K562 (cell line): ENCODE data around the gene TBX1. TPM values are rescaled to one million over a fixed set of nuclear protein-coding genes. Genes with fewer than 3 reads are reported as not detected.

Source experiments
- ATAC-seq: fragments of 200-7000 bp; cut with Tn5 transposase; 3 replicates; pipeline ENCODE4 v1.9.1; 2020; ENCODE audit warnings: moderate library complexity
- BruUV-seq: library from RNA; stranded (reverse); fragments of 400-500 nt; replicated peaks from 2 replicates; lab custom pipeline; 2021; lab: Mats Ljungman, UMichigan
- CTCF ChIA-PET: fragments of 300-600 bp; formaldehyde crosslinking; extraction: SDS; loops from one replicate; lab custom pipeline; 2021; ENCODE audit warnings: low intra/inter-chr PET ratio; lab: Yijun Ruan, JAX
- POLR2A ChIA-PET: fragments of 300-600, 350-650 bp; sonication (Branson Sonifier 250); formaldehyde crosslinking; extraction: SDS; loops from one replicate; lab custom pipeline; 2021; ENCODE audit warnings: antibody characterized with exemption, inconsistent platforms; lab: Yijun Ruan, JAX
- DNase-seq, 4 experiments: peaks; one replicate each; pipeline versions ENCODE4 v3.0.0 to v3.0.0-alpha.2; 2011 to 2018; ENCODE audit warnings: low spot score in 3 of 4, mixed read lengths in 3 of 4; ENCODE audit errors: extremely low read depth in 1 of 4
- FAIRE-seq: peaks from 2 replicates; lab custom pipeline; 2011; peaks lifted over from hg19 to GRCh38; lab: Jason Lieb, UNC
- H2AFZ ChIP-seq: 2 replicates; pipeline ENCODE4 v1.6.0; 2011; ENCODE audit warnings: low read depth, low read length, control low read depth, inconsistent platforms
- H3K27ac ChIP-seq: fragments of 200-600 bp; 3 replicates; pipeline ENCODE4 v1.8.0; 2011; ENCODE audit warnings: low read depth, mild to moderate bottlenecking, control low read depth, inconsistent platforms, low read length, moderate library complexity, mixed read lengths; ENCODE audit errors: extremely low read depth
- H3K27me3 ChIP-seq, 2 experiments: fragments of 300-600 bp in 1 of 2; 2 replicates in 1 of 2; 3 replicates in 1 of 2; pipeline versions ENCODE4 v1.6.0 to v1.8.0; 2011; ENCODE audit warnings: inconsistent platforms in 2 of 2, low read length in 2 of 2, mild to moderate bottlenecking in 1 of 2, mixed read lengths in 1 of 2, moderate library complexity in 1 of 2; ENCODE audit not compliant: control insufficient read depth in 2 of 2, insufficient read depth in 2 of 2
- H3K36me3 ChIP-seq: fragments of 300-600 bp; 3 replicates; pipeline ENCODE4 v1.8.0; 2011; ENCODE audit warnings: mild to moderate bottlenecking, low read length, inconsistent platforms; ENCODE audit not compliant: control insufficient read depth, insufficient read depth
- H3K4me1 ChIP-seq, 2 experiments: fragments of 200-600 bp in 1 of 2; replicated peaks in 1 of 2; 2 replicates in 1 of 2; 3 replicates in 1 of 2; pipeline versions ENCODE4 v1.5.1 to v1.8.0; 2011; ENCODE audit warnings: inconsistent platforms in 2 of 2, low read length in 2 of 2, mild to moderate bottlenecking in 1 of 2, mixed read lengths in 1 of 2, moderate library complexity in 1 of 2; ENCODE audit not compliant: control insufficient read depth in 2 of 2, insufficient read depth in 2 of 2
- H3K4me2 ChIP-seq: 2 replicates; pipeline ENCODE4 v1.6.1; 2011; ENCODE audit warnings: low read length, control low read depth, inconsistent platforms, mixed read lengths; ENCODE audit not compliant: insufficient read depth
- H3K4me3 ChIP-seq: fragments of 200-600 bp; sonication (generic), shearing (Covaris generic); 2 replicates; pipeline ENCODE4 v1.5.1; 2016; ENCODE audit warnings: control low read depth, inconsistent platforms
- H3K79me2 ChIP-seq: fragments of 200-600 bp; 3 replicates; pipeline ENCODE4 v1.8.0; 2011; ENCODE audit warnings: low read length, inconsistent platforms; ENCODE audit not compliant: control insufficient read depth, insufficient read depth
- H3K9ac ChIP-seq, 2 experiments: 2 replicates each; pipeline versions ENCODE4 v1.6.0 to v1.6.1; 2011; ENCODE audit warnings: low read depth in 2 of 2, low read length in 2 of 2, control low read depth in 1 of 2, inconsistent platforms in 1 of 2, mild to moderate bottlenecking in 1 of 2, mixed read lengths in 1 of 2; ENCODE audit not compliant: insufficient read depth in 1 of 2
- H3K9me1 ChIP-seq: one replicate; pipeline ENCODE4 v1.6.0; 2011; ENCODE audit warnings: inconsistent platforms, mild to moderate bottlenecking, low read length, moderate library complexity; ENCODE audit not compliant: control insufficient read depth, insufficient read depth
- H3K9me3 ChIP-seq: replicated peaks from 2 replicates; pipeline ENCODE4 v1.5.1; 2011; ENCODE audit warnings: low read depth, low read length, inconsistent platforms; ENCODE audit not compliant: control insufficient read depth, insufficient read depth
- H4K20me1 ChIP-seq: replicated peaks from 2 replicates; pipeline ENCODE4 v1.6.1; 2011; ENCODE audit warnings: low read length, inconsistent platforms, mixed read lengths; ENCODE audit not compliant: control insufficient read depth, insufficient read depth
- ATF2 ChIP-seq: sonication (generic); formaldehyde crosslinking; IDR thresholded peaks from 2 replicates; pipeline ENCODE4 v1.8.1; 2022; ENCODE audit warnings: missing genetic modification reagents
- ATF3 ChIP-seq, 2 experiments: fragments of 450-650 bp in 1 of 2; sonication (generic) in 1 of 2; formaldehyde crosslinking in 1 of 2; IDR thresholded peaks in 1 of 2; conservative IDR thresholded peaks in 1 of 2; 2 replicates each; pipeline versions ENCODE4 v1.6.1 to v1.8.1; 2016 to 2023; ENCODE audit warnings: mild to moderate bottlenecking in 2 of 2, moderate library complexity in 2 of 2, inconsistent platforms in 1 of 2, missing genetic modification reagents in 1 of 2
- CHD4 ChIP-seq: fragments of 200-600 bp; sonication (generic); IDR thresholded peaks from 3 replicates; pipeline ENCODE4 v1.6.1; 2012; ENCODE audit warnings: low read depth, mild to moderate bottlenecking, mixed read lengths, low read length, inconsistent platforms; ENCODE audit not compliant: insufficient read depth, insufficient replicate concordance, poor library complexity, severe bottlenecking
- DEAF1 ChIP-seq: fragments of 450-650 bp; formaldehyde crosslinking; IDR thresholded peaks from 2 replicates; pipeline ENCODE4 v1.4.0; 2020; ENCODE audit warnings: mild to moderate bottlenecking, moderate library complexity
- DLX4 ChIP-seq: fragments of 250-450 bp; sonication (Bioruptor Pico); IDR thresholded peaks from 2 replicates; pipeline ENCODE4 v1.6.1; 2021; ENCODE audit warnings: mild to moderate bottlenecking
- ETS2 ChIP-seq: IDR thresholded peaks from 2 replicates; pipeline ENCODE4 v1.6.1; 2016; ENCODE audit warnings: borderline replicate concordance, missing genetic modification characterization, mild to moderate bottlenecking, moderate library complexity, missing compliant biosample characterization; ENCODE audit not compliant: poor library complexity, severe bottlenecking
- HDAC6 ChIP-seq: IDR thresholded peaks from 2 replicates; pipeline ENCODE4 v1.6.1; 2012; ENCODE audit warnings: low read depth, mild to moderate bottlenecking, control low read depth, inconsistent platforms, low read length, moderate library complexity
- RFX5 ChIP-seq: IDR thresholded peaks from 2 replicates; pipeline ENCODE4 v1.6.1; 2011; ENCODE audit warnings: low read depth, mild to moderate bottlenecking, improper control_type of control experiment, low read length
- SMARCA5 ChIP-seq: fragments of 450-650 bp; IDR thresholded peaks from 2 replicates; pipeline ENCODE4 v1.6.1; 2016
- ZBTB2 ChIP-seq: fragments of 450-650 bp; IDR thresholded peaks from 2 replicates; pipeline ENCODE4 v1.6.1; 2016; ENCODE audit warnings: antibody characterized with exemption
- ZNF239 ChIP-seq: fragments of 250-450 bp; sonication (Bioruptor Pico); IDR thresholded peaks from 2 replicates; pipeline ENCODE4 v1.4.0; 2020; ENCODE audit warnings: mild to moderate bottlenecking
- ZNF589 ChIP-seq: fragments of 200-800 bp; sonication (Bioruptor generic); IDR thresholded peaks from 2 replicates; pipeline ENCODE4 v1.6.1; 2016; ENCODE audit warnings: low read depth, missing genetic modification characterization, missing compliant biosample characterization
- ZZZ3 ChIP-seq: fragments of 450-650 bp; IDR thresholded peaks from 2 replicates; pipeline ENCODE4 v1.6.1; 2016; ENCODE audit warnings: antibody characterized with exemption, mild to moderate bottlenecking, moderate library complexity
- WGBS: fragments of 100-300 bp; shearing (Covaris generic); methylation state at CpG from one replicate; pipeline ENCODE4 v1.1.6; 2016; ENCODE audit warnings: low coverage, mixed read lengths; ENCODE audit not compliant: insufficient coverage; ENCODE audit errors: missing lambda C conversion rate; 5-methylcytosine and 5-hydroxymethylcytosine counted together
- in situ Hi-C: fragments of 300-500 bp; cut with MboI; formaldehyde crosslinking; loops from 4 replicates; pipeline ENCODE4 v1.15.0; 2018; ENCODE audit warnings: inconsistent platforms, mixed read lengths
- intact Hi-C: fragments of 100-400 bp; cut with micrococcal nuclease; formaldehyde crosslinking; loops from 2 replicates; pipeline ENCODE4 v1.14.2; 2022
- polyA plus RNA-seq, 8 experiments: library from polyadenylated mRNA; depleted of rRNA in 4 of 8; stranded (reverse) in 5 of 8; unstranded in 3 of 8; fragments of >200 nt; fragmentation: Nextera tagmentation in 2 of 8; fragmentation: Illumina TruSeq in 1 of 8; extraction: Ambion mirVana in 2 of 8; extraction: Trizol in 1 of 8; gene quantifications; 2 replicates each; pipeline versions ENCODE4 v1.2.1 to v1.2.3, GENCODE V29; 2011 to 2014; ENCODE audit warnings: inconsistent platforms in 1 of 8, missing spikeins in 1 of 8
- total RNA-seq, 7 experiments: library from RNA; depleted of rRNA in 6 of 7; stranded (reverse); fragments of >200 nt in 6 of 7; fragmentation: Illumina TruSeq in 2 of 7; extraction: Trizol in 2 of 7; gene quantifications; 2 replicates each; pipeline versions ENCODE4 v1.2.1 to v1.2.3, GENCODE V29; 2011 to 2021; ENCODE audit warnings: low replicate concordance in 1 of 7

TBX1 gene
- total and polyA plus RNA-seq, 9 of the 15 experiments (the other 6 are each of a cell fraction or from before 2014, with no cell fraction given) = 0.07 to 35.0 (median 3.9) TPM

- Histone ChIP-seq H3K27me3 (no peaks in the 10 kb centered on the region), H3K27ac (no peak overlapping the region; the same call in 2 of the 3 replicates), H3K9me1 (no peaks in the 10 kb centered on the region), H3K4me1 (peaks cover 22 to 72% of the 10 kb centered on the region in 2 experiments), H4K20me1 (no peaks in the 10 kb centered on the region), H3K36me3 (no peaks in the 10 kb centered on the region), H3K9me3 (no peaks in the 10 kb centered on the region), H2AFZ (no peak overlapping the region), H3K4me2 (no peak overlapping the region), H3K9ac (peak overlapping the region in 1 of 2 experiments; percentile 86; a peak in 3 of 4 replicates), H3K4me3 (no peak overlapping the region), H3K79me2 (no peaks in the 10 kb centered on the region)
- WGBS = 87% methylated on average over 14 of the region's 14 CpGs
- intact Hi-C loops (loop anchor here (5.0 kb wide), 1 partner anchor 36 kb away; the partner anchor contains the start of genes GNB1L and RTL10), in situ Hi-C loops (no loop called here)
- POLR2A ChIA-PET = interaction anchor here (0.5 to 1.7 kb wide), 5 partner anchors 9 to 18 kb away, joined by 3 to 11 read pairs (median 6); no protein-coding TSS in a partner anchor
- FAIRE-seq (peak; percentile 49), DNase-seq (no peak), ATAC-seq (no peak)
- CTCF ChIA-PET = interaction anchor here (0.6 kb wide), 1 partner anchor 456 kb away, joined by 3 read pairs; no protein-coding TSS in a partner anchor
- no TSS peak for BruUV-seq
- TF ChIP-seq CHD4 = no peak
- TF ChIP-seq HDAC6 = 0 out of 2 replicates have a peak, but pooled peaks have one; percentile 67
- no peak for TF ChIP-seq RFX5
- TF ChIP-seq ZZZ3 = no peak
- TF ChIP-seq ZBTB2 = peak; percentile 69; the same call in 1 of the 2 replicates
- TF ChIP-seq SMARCA5 = peak; percentile 86; the same call in 1 of the 2 replicates
- no peak for TF ChIP-seq DLX4 (CRISPR knock-in tag)
- TF ChIP-seq ATF2 (CRISPR knock-in tag) = no peak
- TF ChIP-seq ETS2 (tag) = peak; percentile 73
- no peak for TF ChIP-seq ATF3 (IDR thresholded peaks at IDR 0.05)
- TF ChIP-seq ATF3 (CRISPR knock-in tag; conservative IDR thresholded peaks at IDR 0.05) = no peak
- TF ChIP-seq ZNF239 (CRISPR knock-in tag) = no peak
- no peak for TF ChIP-seq DEAF1
- TF ChIP-seq ZNF589 (CRISPR knock-in tag) = no peak
Observed at GRCh38 chr22:19816372-19817119, 56.0 kb downstream of the TBX1 start.
